Nephron progenitor cell (in vitro differentiated cells): Measurements from ENCODE around the gene GHRH.
A peak's percentile ranks its signal among the peaks of the same experiment; 100 is the strongest.

Source experiments
- DNase-seq: peaks from one replicate; pipeline ENCODE4 v3.0.0; 2021
- H3K27ac Mint-ChIP-seq: 2 replicates; pipeline ENCODE4 v1.8.0; 2021; ENCODE audit warnings: mild to moderate bottlenecking, moderate library complexity, mixed read lengths
- H3K27me3 Mint-ChIP-seq: 2 replicates; pipeline ENCODE4 v1.8.0; 2021; ENCODE audit warnings: mild to moderate bottlenecking, low read depth, mixed read lengths; ENCODE audit not compliant: poor library complexity
- H3K36me3 Mint-ChIP-seq: 2 replicates; pipeline ENCODE4 v1.8.0; 2021; ENCODE audit warnings: low read depth, mixed read lengths
- H3K4me1 Mint-ChIP-seq: 2 replicates; pipeline ENCODE4 v1.8.0; 2021; ENCODE audit warnings: mixed read lengths
- H3K4me3 Mint-ChIP-seq: 2 replicates; pipeline ENCODE4 v1.8.0; 2021; ENCODE audit warnings: mild to moderate bottlenecking, moderate library complexity, mixed read lengths
- H3K9me3 Mint-ChIP-seq: 2 replicates; pipeline ENCODE4 v1.8.0; 2021; ENCODE audit warnings: mild to moderate bottlenecking, moderate library complexity, mixed read lengths
- TF ChIP-seq, protein P1 (sequence below): fragments of 200-600 bp; sonication (generic); IDR thresholded peaks from 2 replicates; pipeline ENCODE4 v1.5.0; 2021; ENCODE audit warnings: antibody characterized with exemption

Gene GHRH

DNA sequence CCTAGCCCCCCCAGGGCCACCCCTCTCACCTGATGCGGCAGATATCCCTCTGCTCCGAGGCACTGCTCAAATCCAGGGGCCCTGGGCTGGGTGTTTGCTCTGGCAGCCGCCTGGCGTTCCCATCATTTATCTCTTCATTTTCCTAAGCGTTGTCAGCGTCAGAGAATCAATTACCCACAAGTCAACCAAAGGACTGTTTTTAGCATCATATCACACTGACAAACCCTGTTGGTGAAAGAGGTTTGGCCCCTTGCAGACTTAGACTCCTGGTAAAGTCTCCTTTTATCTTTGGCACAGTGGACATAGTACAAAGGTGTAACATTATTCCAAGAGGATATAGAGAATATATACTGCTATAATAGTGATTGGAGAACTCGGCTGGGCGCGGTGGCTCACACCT lies at the start of gene GHRH:
TSS of gene GHRH (minus strand) at position 101 of the 400 bp plus-strand sequence. CDS start 4,925 bp downstream, outside the sequence.
- Mint-ChIP-seq H3K4me3 (no peak within 1 kb of the TSS), H3K27ac (no peak within 1 kb of the TSS), H3K27me3 (peaks cover 8% of the 10 kb centered on the region), H3K4me1 (peaks cover 40% of the 10 kb centered on the region), H3K9me3 (no peaks in the 10 kb centered on the region), H3K36me3 (no peaks in the 10 kb centered on the region)
- TF ChIP-seq, protein P1, sequence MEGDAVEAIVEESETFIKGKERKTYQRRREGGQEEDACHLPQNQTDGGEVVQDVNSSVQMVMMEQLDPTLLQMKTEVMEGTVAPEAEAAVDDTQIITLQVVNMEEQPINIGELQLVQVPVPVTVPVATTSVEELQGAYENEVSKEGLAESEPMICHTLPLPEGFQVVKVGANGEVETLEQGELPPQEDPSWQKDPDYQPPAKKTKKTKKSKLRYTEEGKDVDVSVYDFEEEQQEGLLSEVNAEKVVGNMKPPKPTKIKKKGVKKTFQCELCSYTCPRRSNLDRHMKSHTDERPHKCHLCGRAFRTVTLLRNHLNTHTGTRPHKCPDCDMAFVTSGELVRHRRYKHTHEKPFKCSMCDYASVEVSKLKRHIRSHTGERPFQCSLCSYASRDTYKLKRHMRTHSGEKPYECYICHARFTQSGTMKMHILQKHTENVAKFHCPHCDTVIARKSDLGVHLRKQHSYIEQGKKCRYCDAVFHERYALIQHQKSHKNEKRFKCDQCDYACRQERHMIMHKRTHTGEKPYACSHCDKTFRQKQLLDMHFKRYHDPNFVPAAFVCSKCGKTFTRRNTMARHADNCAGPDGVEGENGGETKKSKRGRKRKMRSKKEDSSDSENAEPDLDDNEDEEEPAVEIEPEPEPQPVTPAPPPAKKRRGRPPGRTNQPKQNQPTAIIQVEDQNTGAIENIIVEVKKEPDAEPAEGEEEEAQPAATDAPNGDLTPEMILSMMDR = no peak
- DNase-seq = no peak

DNA sequence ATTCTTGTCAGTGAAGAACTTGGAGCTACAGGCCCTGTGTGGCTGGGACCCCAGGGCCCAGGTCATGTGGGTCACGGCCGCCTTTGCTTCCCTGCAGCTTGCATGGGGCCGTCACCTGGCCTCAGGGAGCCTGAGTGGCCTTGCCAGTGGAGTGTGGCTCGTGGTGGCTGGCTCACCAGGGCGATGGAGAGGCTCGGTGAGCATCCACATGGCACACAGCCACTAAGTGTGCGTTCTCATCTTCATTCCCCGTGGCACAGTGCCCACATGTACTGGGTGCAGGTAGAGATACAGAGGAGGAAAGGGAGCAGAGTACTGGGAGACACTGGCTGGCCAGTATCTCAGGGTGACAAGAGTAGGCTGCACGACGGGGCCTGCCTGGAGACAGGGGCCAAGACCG lies 49.3 kb upstream of the GHRH start:
- peak overlapping the region; percentile 79 for H3K27ac Mint-ChIP-seq
- H3K4me1 Mint-ChIP-seq = peaks cover 82% of the 10 kb centered on the region
- H3K9me3 Mint-ChIP-seq = no peaks in the 10 kb centered on the region
- no peak for DNase-seq
- TF ChIP-seq, protein P1 = no peak
- peaks cover 43% of the 10 kb centered on the region for H3K36me3 Mint-ChIP-seq
- H3K27me3 Mint-ChIP-seq = peaks cover 2% of the 10 kb centered on the region
- H3K4me3 Mint-ChIP-seq = no peak overlapping the region

- DNase-seq = no peak
- H3K27ac Mint-ChIP-seq = peak overlapping the region; percentile 79
- H3K9me3 Mint-ChIP-seq = no peaks in the 10 kb centered on the region
- TF ChIP-seq, protein P1 = no peak
- H3K4me3 Mint-ChIP-seq = no peak overlapping the region
- H3K4me1 Mint-ChIP-seq = peaks cover 82% of the 10 kb centered on the region
- H3K36me3 Mint-ChIP-seq = peaks cover 42% of the 10 kb centered on the region
- peaks cover 2% of the 10 kb centered on the region for H3K27me3 Mint-ChIP-seq
Observed at GRCh38 chr20:37309936-37310590, 48.4 kb upstream of the GHRH start.

GRCh38 chr20:37309290-37309689 lies 47.7 kb upstream of the GHRH start:
- H3K4me1 Mint-ChIP-seq = peaks cover 82% of the 10 kb centered on the region
- no peak overlapping the region for H3K27ac Mint-ChIP-seq
- H3K36me3 Mint-ChIP-seq = peaks cover 47% of the 10 kb centered on the region
- TF ChIP-seq, protein P1 = no peak
- H3K4me3 Mint-ChIP-seq = no peak overlapping the region
- H3K27me3 Mint-ChIP-seq = peaks cover 2% of the 10 kb centered on the region
- H3K9me3 Mint-ChIP-seq = no peaks in the 10 kb centered on the region
- DNase-seq = no peak

- Mint-ChIP-seq H3K4me3 (no peak overlapping the region), H3K9me3 (no peaks in the 10 kb centered on the region), H3K27me3 (peaks cover 2% of the 10 kb centered on the region), H3K27ac (peak overlapping the region; percentile 34), H3K4me1 (peaks cover 74% of the 10 kb centered on the region), H3K36me3 (peaks cover 51% of the 10 kb centered on the region)
- TF ChIP-seq, protein P1 = no peak
- DNase-seq = no peak
Observed at GRCh38 chr20:37308086-37309050, 46.8 kb upstream of the GHRH start.
